Forelimb muscle (tissue), 1 donor: ENCODE data around the gene SOST. TPM values are rescaled to one million over a fixed set of nuclear protein-coding genes. Genes with fewer than 3 reads are reported as not detected.

Experiments used
- DNase-seq: peaks from one replicate; pipeline ENCODE4 v3.0.0-alpha.2; 2013; ENCODE audit warnings: low read depth
- polyA plus RNA-seq: library from polyadenylated mRNA; unstranded; fragments of 120-200 nt; gene quantifications from one replicate; pipeline ENCODE4 v1.2.1, GENCODE V29; 2013; ENCODE audit not compliant: insufficient read length

The SOST gene
- polyA plus RNA-seq, 1 donor = not detected

- DNase-seq = no peak
Measured at GRCh38 chr17:43774304-43775250, 16.0 kb upstream of the SOST start.

DNA sequence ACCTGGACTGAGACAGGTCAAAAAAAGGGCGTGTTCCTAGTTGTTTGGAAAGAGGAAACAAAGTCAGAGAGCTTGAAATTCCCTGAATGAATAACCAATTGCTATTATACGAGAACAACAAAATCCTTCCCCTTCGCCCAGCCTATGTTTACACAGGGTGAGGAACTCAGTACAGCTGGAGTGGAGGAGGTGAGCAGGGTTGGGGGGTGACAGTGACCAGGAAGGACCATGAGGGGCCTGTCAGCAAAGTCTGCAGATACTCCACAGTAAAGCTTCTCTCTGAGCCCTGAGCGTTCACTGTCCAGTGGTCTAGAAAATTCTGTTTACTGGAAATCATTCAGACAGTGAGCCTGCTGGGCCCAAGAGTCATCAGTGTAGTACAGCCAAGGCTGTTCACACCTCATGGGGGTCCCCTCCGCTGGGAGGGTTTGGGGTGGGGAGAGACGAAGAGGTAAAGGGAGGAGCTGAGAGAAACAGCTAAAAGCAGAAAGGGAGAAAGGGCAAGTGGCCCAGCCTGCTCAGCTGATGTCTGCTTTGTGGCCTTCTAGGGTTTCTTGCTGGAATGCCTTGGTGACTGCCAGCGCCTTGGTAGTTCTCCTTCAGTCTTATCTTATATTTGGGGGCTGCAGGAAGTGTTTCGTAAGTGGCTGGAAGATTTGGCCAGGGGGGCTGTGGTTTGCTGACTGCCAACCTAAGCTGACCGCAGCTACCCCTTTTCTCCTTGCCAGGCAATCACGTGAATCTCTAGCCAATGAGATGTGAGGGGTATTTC is 14.5 kb upstream of the SOST start:
- DNase-seq = no peak

- DNase-seq = no peak
Measured at GRCh38 chr17:43771463-43771862, 12.9 kb upstream of the SOST start.

DNA sequence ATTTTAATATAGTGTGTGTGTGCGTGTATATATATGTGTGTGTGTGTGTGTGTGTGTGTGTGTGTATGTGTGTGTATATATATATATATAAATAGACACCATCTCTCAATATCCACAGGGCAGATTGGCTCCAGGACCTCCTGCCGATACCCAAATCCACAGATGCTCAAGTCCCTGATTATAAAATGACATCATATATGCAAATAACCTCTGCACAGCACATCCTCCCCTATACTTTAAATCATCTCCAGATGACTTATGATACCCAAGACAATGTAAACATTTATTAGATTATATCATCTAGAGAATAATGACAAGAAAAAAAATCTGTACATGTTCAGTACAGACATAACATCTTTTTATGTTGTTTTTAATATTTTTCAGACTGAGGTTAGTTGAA is 12.4 kb upstream of the SOST start:
- no peak for DNase-seq

- DNase-seq = no peak
Measured at GRCh38 chr17:43769859-43770258, 11.3 kb upstream of the SOST start.

- no peak for DNase-seq
Measured at GRCh38 chr17:43769426-43769825, 10.8 kb upstream of the SOST start.

- DNase-seq = no peak
Measured at GRCh38 chr17:43768943-43769342, 10.4 kb upstream of the SOST start.

- no peak for DNase-seq
Measured at GRCh38 chr17:43768382-43768781, 9.8 kb upstream of the SOST start.

DNA sequence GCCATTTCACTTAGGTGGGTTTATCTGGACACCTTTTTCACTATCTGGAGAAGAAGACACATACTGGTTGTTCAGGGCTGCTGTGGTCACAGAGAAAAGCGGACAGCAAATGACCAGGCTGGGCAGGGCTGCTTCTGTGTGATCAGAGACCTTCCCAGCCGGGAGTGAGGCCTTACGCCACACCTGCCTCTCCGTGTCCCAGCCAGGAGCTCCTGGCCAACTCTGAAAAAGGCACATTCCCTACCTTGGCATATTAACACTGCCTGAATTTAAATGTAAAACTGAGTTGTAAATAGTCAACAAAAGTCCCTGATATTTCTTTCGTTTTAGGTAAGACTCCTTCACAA is 9.1 kb upstream of the SOST start:
- no peak for DNase-seq

GRCh38 chr17:43767053-43767712 is 8.6 kb upstream of the SOST start:
- DNase-seq = no peak

DNA sequence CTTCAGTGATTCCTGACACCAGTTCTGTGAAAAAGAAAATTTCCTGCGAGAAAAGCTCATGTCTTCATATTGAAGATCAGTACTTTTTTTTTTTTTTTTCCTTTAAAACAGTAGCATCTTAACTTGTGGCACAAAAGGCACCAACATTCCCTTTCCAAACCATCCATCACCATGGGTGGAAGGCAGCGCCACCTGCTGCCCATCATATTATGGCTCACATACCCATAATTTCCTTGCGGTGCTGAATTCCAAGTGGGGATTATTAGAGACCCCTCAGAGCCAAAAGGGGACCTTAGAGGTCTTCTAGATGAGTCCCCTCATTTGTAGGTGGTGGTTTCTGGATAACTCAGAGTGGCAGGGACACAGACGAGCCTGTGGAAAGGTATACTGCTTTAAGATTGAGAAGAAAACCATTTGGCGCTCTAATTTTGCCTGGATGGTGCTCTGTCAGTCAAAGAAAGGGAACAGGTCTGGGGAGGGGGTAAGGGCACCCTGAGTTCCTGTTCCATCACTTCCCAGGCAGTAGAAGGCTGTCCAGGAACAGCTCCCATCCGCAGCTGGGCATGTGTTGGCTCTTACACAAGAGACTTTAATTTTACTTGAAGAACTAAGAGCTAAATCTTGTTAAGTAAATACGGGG is 7.9 kb upstream of the SOST start:
- no peak for DNase-seq

GRCh38 chr17:43760254-43760852 is 1.8 kb upstream of the SOST start:
- DNase-seq = peak; percentile 78

- DNase-seq = no peak
Measured at GRCh38 chr17:43759836-43760235, 1.2 kb upstream of the SOST start.

DNA sequence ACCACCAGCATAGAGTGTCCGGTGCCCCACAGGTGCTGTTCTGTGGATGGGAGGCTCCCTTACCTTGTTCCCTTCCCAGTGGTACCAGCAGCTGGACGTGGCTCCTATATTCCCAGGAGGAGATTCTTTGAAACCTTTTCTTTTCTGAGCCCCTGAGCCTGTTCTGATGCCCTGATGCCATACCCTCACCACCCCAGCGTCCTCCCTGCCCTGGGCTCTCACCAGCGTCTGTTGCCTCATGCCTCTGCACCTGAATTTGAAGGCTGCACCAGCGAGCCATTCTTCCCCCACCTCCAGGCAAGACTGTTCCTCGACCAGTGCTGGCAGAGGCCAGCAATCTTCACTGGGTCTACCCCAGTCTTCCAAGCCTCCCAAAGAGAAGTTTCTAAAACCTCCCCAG is 505 bp downstream of the SOST start:
- DNase-seq = no peak

GRCh38 chr17:43757171-43757660 is 1.4 kb downstream of the SOST start:
- no peak for DNase-seq

GRCh38 chr17:43756201-43756600 is 2.4 kb downstream of the SOST start:
- DNase-seq = no peak

DNA sequence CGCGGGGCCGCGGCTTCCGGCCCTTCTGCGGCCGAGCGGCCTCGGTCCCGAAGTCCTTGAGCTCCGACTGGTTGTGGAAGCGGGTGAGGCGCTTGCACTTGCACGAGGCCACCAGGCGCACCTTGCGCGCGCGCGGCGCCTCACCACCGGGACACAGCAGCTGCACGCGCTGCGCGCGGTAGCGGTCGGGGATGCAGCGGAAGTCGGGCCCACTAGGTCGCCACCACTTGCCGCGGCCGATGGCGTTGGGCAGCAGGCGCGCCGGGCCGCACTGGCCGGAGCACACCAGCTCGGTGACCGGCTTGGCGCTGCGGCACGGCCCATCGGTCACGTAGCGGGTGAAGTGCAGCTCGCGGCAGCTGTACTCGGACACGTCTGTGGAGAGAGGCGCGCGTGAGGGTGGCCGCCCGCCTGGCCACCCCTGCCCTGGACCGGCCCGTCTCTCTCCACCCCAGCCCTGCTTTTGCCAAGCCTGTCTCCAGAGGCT is 3.2 kb downstream of the SOST start:
- no peak for DNase-seq

DNA sequence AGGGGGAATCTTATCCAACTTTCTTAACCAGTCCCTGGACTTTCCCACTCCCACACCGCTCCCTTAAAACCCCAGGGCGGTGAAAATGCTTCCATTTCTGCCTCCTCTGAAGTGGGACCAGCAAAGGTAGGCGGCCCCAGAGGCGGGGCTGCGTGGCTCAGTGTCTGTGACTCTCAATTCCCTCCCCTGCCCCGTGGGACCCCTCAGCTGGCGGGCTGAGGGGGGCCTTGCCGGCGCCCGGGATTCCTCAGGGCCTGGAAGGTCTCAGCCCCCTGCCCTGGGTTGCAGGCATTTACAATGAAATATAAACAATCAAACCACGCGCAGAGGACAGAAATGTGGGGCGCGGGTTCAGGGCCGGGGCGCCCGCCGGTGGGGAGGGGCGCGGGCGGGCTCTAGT is 3.6 kb downstream of the SOST start:
- no peak for DNase-seq

DNA sequence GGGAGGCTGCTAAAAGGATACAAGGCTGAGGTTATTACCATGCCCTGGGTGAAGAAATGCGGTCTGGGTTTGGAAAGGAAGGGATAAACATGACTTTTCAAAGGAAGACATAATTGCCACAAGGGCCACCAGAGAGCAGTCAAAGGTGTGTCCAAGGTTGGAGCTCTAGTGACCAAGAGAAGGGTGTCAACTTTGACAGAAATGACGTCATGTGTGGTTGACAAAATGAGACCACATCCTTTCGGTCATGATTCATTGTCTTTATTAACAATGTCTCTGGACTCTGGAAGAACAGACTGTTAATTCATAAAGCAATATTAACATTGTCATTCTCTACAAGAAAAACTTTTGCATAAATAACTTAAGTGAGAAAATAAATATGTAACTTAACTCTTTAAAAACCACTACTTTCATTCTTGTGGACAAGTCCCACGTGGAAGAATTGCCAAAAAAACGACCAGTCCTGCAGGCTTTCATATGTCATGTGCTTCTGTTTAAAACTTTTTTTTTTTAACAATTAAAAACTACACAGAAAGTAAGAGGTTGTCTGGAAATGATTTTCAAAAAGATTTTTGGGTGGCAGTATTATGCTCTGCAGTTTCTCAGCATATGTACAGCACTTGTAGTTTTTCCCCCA is 5.0 kb downstream of the SOST start:
- no peak for DNase-seq

GRCh38 chr17:43750153-43750552 is 8.4 kb downstream of the SOST start:
- no peak for DNase-seq

DNA sequence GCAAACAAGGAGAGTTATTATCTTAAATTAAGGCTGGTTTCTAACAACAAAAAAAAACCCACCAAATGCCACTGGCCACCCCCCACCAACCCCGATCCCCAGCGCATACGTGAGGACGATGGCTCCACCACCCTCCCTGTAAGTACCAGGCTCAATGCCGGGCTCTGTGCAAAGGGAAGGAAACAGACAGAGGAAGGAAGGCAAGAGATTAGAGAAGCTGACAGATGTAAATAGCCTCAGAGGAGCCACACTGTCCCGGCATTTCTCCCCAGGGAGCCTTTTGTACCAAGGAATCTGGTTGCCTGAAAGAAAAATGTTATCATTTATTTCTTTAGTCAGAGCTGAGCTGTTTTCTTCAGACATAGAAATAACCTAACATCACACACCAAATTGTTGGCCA is 13.1 kb downstream of the SOST start:
- DNase-seq = no peak
